Body of pancreas (tissue), 4 donors: ENCODE data around the gene UCN2. TPM values are rescaled to one million over a fixed set of nuclear protein-coding genes. Genes with fewer than 3 reads are reported as not detected.

ENCODE experiments used
- ATAC-seq: fragments of 150-250 bp; one replicate; pipeline ENCODE4 v1.9.1; 2016
- DNase-seq, 4 donors: peaks; one replicate each; pipeline ENCODE4 v3.0.0-alpha.2; 2019
- H3K27ac ChIP-seq, 4 donors: fragments of 200-600 bp; sonication (generic); 1 replicate in 3 of 4; 2 replicates in 1 of 4; pipeline versions ENCODE4 v1.5.1 to v1.6.1; 2016 to 2019; ENCODE audit warnings: mild to moderate bottlenecking in 1 of 4, mixed read lengths in 1 of 4, moderate library complexity in 1 of 4
- H3K27me3 ChIP-seq, 2 donors: fragments of 200-600 bp; sonication (generic); one replicate each; pipeline ENCODE4 v1.6.0; 2016; ENCODE audit warnings: mild to moderate bottlenecking in 1 of 2
- H3K36me3 ChIP-seq, 2 donors: fragments of 200-600 bp; sonication (generic); replicated peaks in 1 of 2; 2 replicates each; pipeline ENCODE4 v1.5.1; 2016; ENCODE audit warnings: low read depth in 2 of 2; ENCODE audit not compliant: insufficient read depth in 1 of 2
- H3K4me1 ChIP-seq: fragments of 200-600 bp; sonication (generic); one replicate; pipeline ENCODE4 v1.6.0; 2016
- H3K4me3 ChIP-seq, 2 donors: fragments of 200-600 bp; sonication (generic); 1 replicate in 1 of 2; 2 replicates in 1 of 2; pipeline ENCODE4 v1.5.1; 2016 to 2019
- H3K9me3 ChIP-seq, 3 donors: fragments of 200-600 bp; sonication (generic); 1 replicate in 2 of 3; 2 replicates in 1 of 3; pipeline ENCODE4 v1.5.1; 2016
- CTCF ChIP-seq, 7 experiments: fragments of 450-650 bp in 4 of 7; fragments of 200-600 bp in 3 of 7; sonication (generic) in 3 of 7; IDR thresholded peaks; one replicate each; pipeline ENCODE4 v1.5.1; 2016 to 2019; ENCODE audit warnings: antibody characterized with exemption in 7 of 7
- POLR2A ChIP-seq, 3 donors: fragments of 450-650 bp; IDR thresholded peaks; one replicate each; pipeline ENCODE4 v1.6.1; 2016; ENCODE audit warnings: antibody characterized with exemption in 3 of 3, mild to moderate bottlenecking in 2 of 3
- WGBS, 2 donors: methylation state at CpG; one replicate each; pipeline ENCODE4 v1.1.5; 2017; 5-methylcytosine and 5-hydroxymethylcytosine counted together
- intact Hi-C: fragments of 100-400 bp; cut with DNase I; formaldehyde crosslinking; loops from one replicate; pipeline ENCODE4 v1.15.1; 2023
- total RNA-seq, 2 donors: library from RNA; depleted of rRNA; stranded (reverse); fragments of >200 nt; gene quantifications; one replicate each; pipeline ENCODE4 v1.1.0, GENCODE V29; 2016

Gene UCN2
- total RNA-seq, 2 donors from 2014 or later = not detected

- H3K27ac ChIP-seq = no peak overlapping the region
- H3K36me3 ChIP-seq = peaks cover 7 to 21% of the 10 kb centered on the region in 2 donors
- 26 to 27% methylated on average over 9 to 10 of the region's 10 CpGs for WGBS, 2 donors
- ATAC-seq = peak; percentile 22
- no peak for TF ChIP-seq CTCF (IDR thresholded peaks at IDR 0.05)
- TF ChIP-seq POLR2A (IDR thresholded peaks at IDR 0.05) = no peak
- intact Hi-C loops = no loop called here
- H3K4me3 ChIP-seq = no peak overlapping the region
- DNase-seq = peak; percentile 26 to 37 (median 28)
- H3K4me1 ChIP-seq = peaks cover 13% of the 10 kb centered on the region
- H3K9me3 ChIP-seq = no peaks in the 10 kb centered on the region
- no peaks in the 10 kb centered on the region for H3K27me3 ChIP-seq
Observed at GRCh38 chr3:48595526-48596121, 32.0 kb upstream of the UCN2 start.

GRCh38 chr3:48595075-48595525 lies 31.5 kb upstream of the UCN2 start, which contains the start of gene COL7A1:
COL7A1 (minus strand) TSS chr3:48595329; CDS start chr3:48595159, 170 bp downstream.
- 4% methylated on average over 34 of the region's 35 CpGs; no CpG with 5 or more reads in 1 of the 2 donors for WGBS, 2 donors
- intact Hi-C loops = no loop called here
- Histone ChIP-seq H3K27me3 (no peaks in the 10 kb centered on the region), H3K4me1 (peaks cover 13% of the 10 kb centered on the region), H3K9me3 (no peaks in the 10 kb centered on the region), H3K4me3 (no peak within 1 kb of the TSS), H3K36me3 (peaks cover 6 to 15% of the 10 kb centered on the region in 2 donors), H3K27ac (no peak within 1 kb of the TSS)
- ATAC-seq = peak; percentile 17
- DNase-seq = no peak
- no peak for TF ChIP-seq POLR2A (IDR thresholded peaks at IDR 0.05)
- no peak for TF ChIP-seq CTCF (IDR thresholded peaks at IDR 0.05)

GRCh38 chr3:48594417-48595049 lies 31.0 kb upstream of the UCN2 start:
- TF ChIP-seq CTCF (IDR thresholded peaks at IDR 0.05) (no peak), POLR2A (IDR thresholded peaks at IDR 0.05) (no peak)
- H3K27me3 ChIP-seq = no peaks in the 10 kb centered on the region
- intact Hi-C loops = no loop called here
- DNase-seq = no peak
- ATAC-seq = no peak
- peaks cover 2 to 11% of the 10 kb centered on the region in 2 donors for H3K36me3 ChIP-seq
- peaks cover 13% of the 10 kb centered on the region for H3K4me1 ChIP-seq
- no peak overlapping the region for H3K27ac ChIP-seq
- WGBS, 2 donors = 43 to 45% methylated on average over 30 to 39 of the region's 39 CpGs
- H3K9me3 ChIP-seq = no peaks in the 10 kb centered on the region
- no peak overlapping the region for H3K4me3 ChIP-seq

- TF ChIP-seq CTCF (IDR thresholded peaks at IDR 0.05) (no peak), POLR2A (IDR thresholded peaks at IDR 0.05) (no peak)
Observed at GRCh38 chr3:48593337-48593736, 29.8 kb upstream of the UCN2 start.

More at GRCh38 chr3:48593337-48593736, 29.8 kb upstream of the UCN2 start:
- DNase-seq (no peak), ATAC-seq (no peak)
- H3K4me1 ChIP-seq = peaks cover 13% of the 10 kb centered on the region
- WGBS, 2 donors = 83% methylated on average over 9 of the region's 9 CpGs; no CpG with 5 or more reads in 1 of the 2 donors
- H3K36me3 ChIP-seq = peaks cover 0 to 2% of the 10 kb centered on the region in 2 donors
- no peak overlapping the region for H3K27ac ChIP-seq
- H3K9me3 ChIP-seq = no peaks in the 10 kb centered on the region
- no peaks in the 10 kb centered on the region for H3K27me3 ChIP-seq
- intact Hi-C loops = no loop called here
- H3K4me3 ChIP-seq = no peak overlapping the region
